ENCODE results near the gene ACSS2. TPM values are rescaled to one million over a fixed set of nuclear protein-coding genes. Genes with fewer than 3 reads are reported as not detected.

ACSS2 gene
- total RNA-seq, 2 donors from 2014 or later = 37.4 to 44.2 TPM

DNA sequence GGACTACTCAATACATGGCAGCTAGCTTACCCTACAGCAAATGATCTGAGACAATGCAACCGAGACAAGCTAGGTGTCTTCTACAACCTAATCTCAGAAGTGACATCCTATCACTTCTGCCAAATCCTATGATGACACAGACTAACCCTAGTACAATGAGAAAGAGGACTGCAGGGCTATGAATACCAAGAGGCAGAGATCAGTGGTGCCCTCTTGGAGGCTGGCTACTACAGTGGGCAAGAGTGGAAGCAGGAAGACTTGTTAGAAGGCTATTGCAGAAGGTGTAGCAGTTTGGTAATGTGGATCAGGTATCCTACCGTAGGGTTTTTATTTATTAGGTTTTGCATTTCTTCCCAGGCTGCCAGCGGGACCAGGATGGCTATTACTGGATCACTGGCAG, 48.9 kb downstream of the ACSS2 start:
- H3K27ac ChIP-seq = no peak overlapping the region
- intact Hi-C loops (cut with DNase I) = no loop called here
- DNase-seq (ENCODE audit: low spot score) = no peak
- WGBS = 100% methylated on average over 3 of the region's 3 CpGs
- TF ChIP-seq, protein P1, sequence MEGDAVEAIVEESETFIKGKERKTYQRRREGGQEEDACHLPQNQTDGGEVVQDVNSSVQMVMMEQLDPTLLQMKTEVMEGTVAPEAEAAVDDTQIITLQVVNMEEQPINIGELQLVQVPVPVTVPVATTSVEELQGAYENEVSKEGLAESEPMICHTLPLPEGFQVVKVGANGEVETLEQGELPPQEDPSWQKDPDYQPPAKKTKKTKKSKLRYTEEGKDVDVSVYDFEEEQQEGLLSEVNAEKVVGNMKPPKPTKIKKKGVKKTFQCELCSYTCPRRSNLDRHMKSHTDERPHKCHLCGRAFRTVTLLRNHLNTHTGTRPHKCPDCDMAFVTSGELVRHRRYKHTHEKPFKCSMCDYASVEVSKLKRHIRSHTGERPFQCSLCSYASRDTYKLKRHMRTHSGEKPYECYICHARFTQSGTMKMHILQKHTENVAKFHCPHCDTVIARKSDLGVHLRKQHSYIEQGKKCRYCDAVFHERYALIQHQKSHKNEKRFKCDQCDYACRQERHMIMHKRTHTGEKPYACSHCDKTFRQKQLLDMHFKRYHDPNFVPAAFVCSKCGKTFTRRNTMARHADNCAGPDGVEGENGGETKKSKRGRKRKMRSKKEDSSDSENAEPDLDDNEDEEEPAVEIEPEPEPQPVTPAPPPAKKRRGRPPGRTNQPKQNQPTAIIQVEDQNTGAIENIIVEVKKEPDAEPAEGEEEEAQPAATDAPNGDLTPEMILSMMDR (IDR thresholded peaks at IDR 0.05) = no peak
- TF ChIP-seq POLR2AphosphoS5 (IDR thresholded peaks at IDR 0.05) = no peak
- no peak for TF ChIP-seq POLR2A (IDR thresholded peaks at IDR 0.05)
- no peaks in the 10 kb centered on the region for H3K27me3 ChIP-seq (replicated peaks; ENCODE audit: insufficient read depth)
- no peaks in the 10 kb centered on the region for H3K4me1 ChIP-seq (replicated peaks)
- H3K36me3 ChIP-seq = peaks cover 0 to 3% of the 10 kb centered on the region in 2 donors
- no peaks in the 10 kb centered on the region for H3K9me3 ChIP-seq
- no peak overlapping the region for H3K4me3 ChIP-seq

DNA sequence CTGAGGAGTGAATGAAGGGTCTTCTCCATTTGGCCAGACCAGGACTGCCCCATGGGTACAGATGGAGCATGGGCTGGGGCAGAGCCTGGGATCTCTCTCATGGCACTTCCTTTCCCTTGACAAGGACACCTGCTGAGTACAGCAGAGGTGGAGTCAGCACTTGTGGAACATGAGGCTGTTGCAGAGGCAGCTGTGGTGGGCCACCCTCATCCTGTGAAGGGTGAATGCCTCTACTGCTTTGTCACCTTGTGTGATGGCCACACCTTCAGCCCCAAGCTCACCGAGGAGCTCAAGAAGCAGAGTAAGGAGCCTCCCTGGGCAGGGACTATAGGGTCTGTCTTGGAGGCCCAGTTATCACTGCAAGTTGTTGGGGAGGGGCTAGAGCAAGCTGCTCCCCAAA, 49.6 kb downstream of the ACSS2 start:
- Histone ChIP-seq H3K36me3 (peaks cover under 1 to 3% of the 10 kb centered on the region in 2 donors), H3K4me1 (replicated peaks) (no peaks in the 10 kb centered on the region), H3K9me3 (no peaks in the 10 kb centered on the region), H3K27ac (no peak overlapping the region), H3K27me3 (replicated peaks; ENCODE audit: insufficient read depth) (no peaks in the 10 kb centered on the region), H3K4me3 (no peak overlapping the region)
- 91% methylated on average over 1 of the region's 1 CpG for WGBS
- TF ChIP-seq, protein P1 (IDR thresholded peaks at IDR 0.05) = no peak
- TF ChIP-seq POLR2AphosphoS5 (IDR thresholded peaks at IDR 0.05) = no peak
- TF ChIP-seq POLR2A (IDR thresholded peaks at IDR 0.05) = no peak
- intact Hi-C loops (cut with DNase I) = no loop called here
- DNase-seq (ENCODE audit: low spot score) = no peak

DNA sequence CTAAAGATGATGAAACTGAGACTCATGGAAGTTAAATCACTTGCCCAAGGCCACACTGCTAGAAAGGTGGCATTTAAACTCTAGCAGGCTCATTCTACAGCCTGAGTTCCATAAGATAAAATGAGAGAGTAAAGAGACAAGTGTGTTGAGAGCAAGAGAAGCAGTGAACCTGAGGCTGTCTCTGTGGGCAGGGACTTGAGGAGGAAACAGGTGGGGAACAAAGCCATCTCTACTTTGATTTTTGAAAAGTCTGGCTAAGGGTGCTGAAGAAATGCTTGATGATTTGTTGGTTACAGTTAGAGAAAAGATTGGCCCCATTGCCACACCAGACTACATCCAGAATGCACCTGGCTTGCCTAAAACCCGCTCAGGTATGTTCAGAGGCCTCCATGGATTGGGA, 50.2 kb downstream of the ACSS2 start:
- no peak overlapping the region for H3K4me3 ChIP-seq
- WGBS = 88% methylated on average over 1 of the region's 1 CpG
- H3K9me3 ChIP-seq = no peaks in the 10 kb centered on the region
- H3K4me1 ChIP-seq (replicated peaks) = no peaks in the 10 kb centered on the region
- intact Hi-C loops (cut with DNase I) = no loop called here
- no peak for DNase-seq (ENCODE audit: low spot score)
- H3K27ac ChIP-seq = no peak overlapping the region
- H3K36me3 ChIP-seq = peaks cover 3 to 5% of the 10 kb centered on the region in 2 donors
- H3K27me3 ChIP-seq (replicated peaks; ENCODE audit: insufficient read depth) = no peaks in the 10 kb centered on the region
- TF ChIP-seq, protein P1 (IDR thresholded peaks at IDR 0.05) = no peak

DNA sequence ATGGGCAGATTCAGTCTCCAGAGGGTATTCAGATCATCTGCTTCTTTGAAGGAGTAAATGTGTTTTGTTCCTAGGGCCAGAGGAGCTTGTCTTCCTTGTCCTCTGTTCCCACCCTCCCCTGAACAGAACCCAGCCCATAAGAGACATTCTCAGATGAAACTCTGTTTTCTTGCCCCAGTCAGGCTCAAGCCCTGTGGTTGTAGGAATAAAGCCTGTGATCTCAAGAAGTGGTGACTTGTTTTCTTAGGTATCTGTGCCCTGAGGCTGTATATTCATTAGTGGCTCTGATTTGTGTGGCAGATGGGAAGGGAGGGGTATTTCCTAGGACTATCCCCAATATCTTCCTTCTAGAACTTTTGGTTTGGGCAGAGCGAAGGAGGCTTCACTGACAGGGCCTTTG, 51.3 kb downstream of the ACSS2 start:
- H3K27ac ChIP-seq = no peak overlapping the region
- no peaks in the 10 kb centered on the region for H3K4me1 ChIP-seq (replicated peaks)
- intact Hi-C loops (cut with DNase I) = no loop called here
- 89% methylated on average over 1 of the region's 1 CpG for WGBS
- no peak overlapping the region for H3K4me3 ChIP-seq
- DNase-seq (ENCODE audit: low spot score) = no peak
- TF ChIP-seq, protein P1 (IDR thresholded peaks at IDR 0.05) = no peak
- TF ChIP-seq POLR2A (IDR thresholded peaks at IDR 0.05) (no peak), POLR2AphosphoS5 (IDR thresholded peaks at IDR 0.05) (no peak)
- no peaks in the 10 kb centered on the region for H3K9me3 ChIP-seq
- peaks cover 3 to 5% of the 10 kb centered on the region in 2 donors for H3K36me3 ChIP-seq
- H3K27me3 ChIP-seq (replicated peaks; ENCODE audit: insufficient read depth) = no peaks in the 10 kb centered on the region

DNA sequence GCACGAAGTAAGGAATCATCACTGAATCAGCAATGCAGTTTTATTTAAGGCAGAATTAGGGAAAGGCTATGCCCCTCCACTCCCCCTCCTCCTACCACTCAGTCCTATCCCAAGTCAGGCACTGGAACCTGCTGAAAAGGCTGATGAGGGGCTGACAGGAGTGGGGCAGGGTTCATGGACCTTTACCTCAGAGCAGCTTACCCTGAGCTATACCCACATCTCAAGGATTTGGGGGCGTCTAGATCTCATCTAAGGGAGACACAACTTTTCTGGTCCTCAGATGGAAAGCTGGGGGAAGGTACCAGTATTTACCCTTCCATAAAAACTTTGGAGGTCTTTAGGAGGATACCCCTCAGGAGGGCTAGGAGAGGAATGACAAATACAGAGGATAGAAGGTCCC, 52.0 kb downstream of the ACSS2 start:
- Histone ChIP-seq H3K4me3 (no peak overlapping the region), H3K27me3 (replicated peaks; ENCODE audit: insufficient read depth) (no peaks in the 10 kb centered on the region), H3K27ac (no peak overlapping the region), H3K36me3 (peaks cover 3 to 5% of the 10 kb centered on the region in 2 donors), H3K9me3 (no peaks in the 10 kb centered on the region), H3K4me1 (replicated peaks) (no peaks in the 10 kb centered on the region)
- TF ChIP-seq POLR2A (IDR thresholded peaks at IDR 0.05) (no peak), POLR2AphosphoS5 (IDR thresholded peaks at IDR 0.05) (no peak)
- TF ChIP-seq, protein P1 (IDR thresholded peaks at IDR 0.05) = no peak
- no peak for DNase-seq (ENCODE audit: low spot score)
- WGBS = 89% methylated on average over 2 of the region's 2 CpGs
- intact Hi-C loops (cut with DNase I) = no loop called here
